HG02798 (cell line): ENCODE data around the gene EEF2.
"Not testable (repeated sequence)": the region's sequence is repeated elsewhere in the genome, so short reads cannot be mapped to it uniquely, and the experiment has no call there.

Experiments
- ATAC-seq: cut with Tn5 transposase; IDR thresholded peaks from one replicate; pipeline ENCODE4 v1.9.1; 2021; ENCODE audit warnings: mild to moderate bottlenecking; ENCODE audit not compliant: unreplicated experiment, poor library complexity

The EEF2 gene

GRCh38 chr19:3950871-3951861 is 34.1 kb downstream of the EEF2 start:
- no peak for ATAC-seq

DNA sequence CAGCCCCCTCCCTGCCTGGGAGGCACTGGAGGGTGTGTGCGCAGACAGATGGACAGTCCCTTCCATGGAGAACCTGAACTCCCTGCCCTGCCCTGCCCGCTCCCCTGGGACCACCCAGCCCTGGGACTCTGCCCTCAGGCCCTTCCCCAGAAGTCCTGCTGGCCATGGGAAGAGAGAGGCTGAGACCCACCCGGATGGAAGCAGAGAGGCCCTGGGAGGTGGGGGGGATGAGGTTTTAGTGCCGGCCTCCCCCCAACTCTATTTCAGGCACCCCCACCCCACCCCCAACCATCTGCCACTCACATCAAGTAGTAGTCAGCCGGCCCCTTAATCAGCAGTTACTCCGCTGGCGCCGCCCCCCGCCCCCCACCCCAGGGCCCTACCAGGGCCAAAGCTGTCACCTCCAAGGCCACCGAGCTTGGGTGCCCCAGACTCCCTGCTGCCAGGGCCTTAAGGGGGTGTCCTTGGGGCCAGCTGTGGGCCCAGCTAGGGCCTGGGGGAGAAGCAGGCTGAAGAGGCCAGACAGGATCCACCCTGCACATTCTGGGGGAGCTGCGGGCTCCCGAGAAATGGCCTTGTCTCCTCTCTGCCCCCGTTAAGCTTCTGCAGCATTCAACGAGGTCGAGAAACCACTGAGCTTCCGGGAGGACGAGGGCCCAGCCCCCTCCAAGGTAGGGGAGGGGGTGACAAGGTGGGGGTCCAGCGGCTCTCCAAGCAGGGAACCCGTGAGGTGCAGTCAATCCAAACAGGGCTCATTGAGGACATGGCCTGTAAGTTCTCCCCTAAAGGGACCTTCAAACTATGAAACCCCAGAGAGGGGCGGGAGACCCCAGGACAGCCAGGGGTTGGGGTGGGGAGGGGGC is 35.0 kb downstream of the EEF2 start:
- no peak for ATAC-seq

- no peak for ATAC-seq
These were observed 36.0 kb downstream of the EEF2 start for GRCh38 chr19:3949294-3949693.

GRCh38 chr19:3947316-3947933 is 37.8 kb downstream of the EEF2 start:
- ATAC-seq = not testable (repeated sequence)

DNA sequence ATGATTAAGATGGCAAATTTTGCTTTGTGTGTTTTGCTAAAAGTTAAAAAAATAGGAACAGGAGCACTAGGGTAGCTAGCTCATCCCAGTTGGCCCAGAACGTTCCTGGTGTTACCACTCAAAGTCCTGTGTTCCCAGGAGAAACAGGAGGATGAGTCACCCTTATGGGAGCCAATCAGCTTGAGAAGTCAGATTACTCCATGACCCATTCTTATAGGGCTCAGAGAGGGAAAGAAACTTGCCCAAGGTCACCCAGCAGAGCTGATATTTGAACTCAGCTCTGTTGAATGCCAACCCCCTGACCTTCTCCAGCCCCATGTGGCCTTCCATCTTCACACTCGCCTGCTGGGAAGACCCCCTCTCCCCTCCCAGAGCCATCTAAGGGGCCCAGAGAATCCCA is 39.4 kb downstream of the EEF2 start:
- ATAC-seq = no peak

DNA sequence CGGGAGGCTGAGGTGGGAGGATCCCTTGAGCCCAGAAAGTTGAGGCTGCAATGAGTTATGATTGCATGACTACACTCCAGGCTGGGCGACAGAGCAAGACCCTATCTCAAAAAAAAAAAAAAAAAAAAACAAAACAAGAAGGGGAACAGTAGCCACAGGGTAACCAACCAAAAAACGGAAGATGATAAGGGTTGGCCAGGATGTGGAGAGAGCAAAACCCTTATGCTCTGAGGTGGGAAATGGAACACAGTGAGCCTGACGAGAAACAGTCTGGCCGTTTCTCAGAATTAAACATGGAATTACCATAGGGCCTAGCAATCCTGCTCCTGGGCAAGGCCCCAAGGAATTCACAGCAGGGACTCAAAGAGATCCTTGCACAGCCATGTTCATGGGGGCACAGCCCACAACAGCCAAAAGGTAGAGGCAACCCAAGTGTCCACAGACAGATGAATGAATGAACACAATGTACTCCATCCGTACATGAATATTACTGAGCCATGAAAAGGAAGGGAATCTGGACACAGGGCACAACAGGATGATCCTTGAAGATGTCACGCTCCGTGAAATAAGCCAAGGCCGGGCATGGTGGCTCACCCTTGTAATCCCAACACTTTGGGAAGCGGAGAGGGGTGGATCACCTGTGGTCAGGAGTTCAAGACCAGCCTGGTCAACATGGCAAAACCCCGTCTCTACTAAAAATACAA is 41.1 kb downstream of the EEF2 start:
- ATAC-seq = no peak

GRCh38 chr19:3942790-3943409 is 42.4 kb downstream of the EEF2 start:
- no peak for ATAC-seq

- ATAC-seq = not testable (repeated sequence)
These were observed 46.8 kb downstream of the EEF2 start for GRCh38 chr19:3938300-3938950.

- ATAC-seq = no peak
These were observed 48.5 kb downstream of the EEF2 start for GRCh38 chr19:3936506-3937442.

- ATAC-seq = no peak
These were observed 52.1 kb downstream of the EEF2 start, which contains the start of gene NMRK2 for GRCh38 chr19:3932931-3933810. Gene NMRK2 (plus strand): TSS chr19:3933069. CDS start chr19:3933672, 603 bp downstream.

DNA sequence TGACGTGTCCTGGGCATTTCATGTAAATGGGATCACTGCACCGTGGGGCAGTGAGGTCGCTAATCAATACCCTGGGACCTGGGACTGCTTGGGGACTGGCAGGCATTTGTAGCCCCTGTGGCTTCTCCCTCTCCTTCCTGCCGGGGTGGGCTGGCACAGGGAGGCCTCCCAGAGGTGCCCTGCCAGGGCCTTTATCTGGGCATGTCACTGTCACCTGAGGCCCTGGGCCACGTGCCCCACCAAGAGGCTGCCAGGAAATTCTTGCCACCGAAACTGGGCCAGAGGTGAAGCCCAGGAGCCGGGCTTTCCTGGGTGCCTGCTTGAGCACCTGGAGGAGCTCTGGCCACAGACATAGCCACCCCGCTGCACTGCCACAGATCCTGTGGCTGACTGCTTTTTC is 54.2 kb downstream of the EEF2 start:
- ATAC-seq = no peak
